GM12878 (cell line): ENCODE data around the gene DND1. TPM values are rescaled to one million over a fixed set of nuclear protein-coding genes. Genes with fewer than 3 reads are reported as not detected.
A peak's percentile ranks its signal among the peaks of the same experiment; 100 is the strongest.

ENCODE experiments used
- BHLHE40 ChIP-seq, 2 experiments: fragments of 450-650 bp in 1 of 2; IDR thresholded peaks; 2 replicates each; pipeline ENCODE4 v1.6.1; 2011 to 2017; ENCODE audit warnings: low read depth in 2 of 2, borderline replicate concordance in 1 of 2, improper control_type of control experiment in 1 of 2, low read length in 1 of 2, mild to moderate bottlenecking in 1 of 2
- CBX3 ChIP-seq: fragments of 200-600 bp; sonication (generic); IDR thresholded peaks from 2 replicates; pipeline ENCODE4 v1.6.1; 2016; ENCODE audit warnings: low read depth, borderline replicate concordance
- CHD2 ChIP-seq: IDR thresholded peaks from 2 replicates; pipeline ENCODE4 v1.6.1; 2011; ENCODE audit warnings: low read depth, low read length, improper control_type of control experiment, borderline replicate concordance
- CREB1 ChIP-seq: IDR thresholded peaks from 2 replicates; pipeline ENCODE4 v1.6.1; 2012; ENCODE audit warnings: low read depth, mild to moderate bottlenecking, inconsistent platforms
- CREM ChIP-seq: IDR thresholded peaks from 2 replicates; pipeline ENCODE4 v1.6.1; 2014; ENCODE audit warnings: antibody characterized with exemption, low read depth
- DPF2 ChIP-seq: fragments of 450-650 bp; IDR thresholded peaks from 2 replicates; pipeline ENCODE4 v1.6.1; 2017; ENCODE audit warnings: mild to moderate bottlenecking
- EZH2 ChIP-seq: IDR thresholded peaks from 2 replicates; pipeline ENCODE4 v1.6.1; 2012; ENCODE audit warnings: low read depth, mild to moderate bottlenecking, control low read depth, inconsistent platforms, low read length, borderline replicate concordance; ENCODE audit not compliant: control insufficient read depth
- FOXM1 ChIP-seq: IDR thresholded peaks from 2 replicates; pipeline ENCODE4 v1.6.1; 2012; ENCODE audit warnings: low read depth, mild to moderate bottlenecking, inconsistent platforms, low read length, moderate library complexity
- GABPA ChIP-seq: IDR thresholded peaks from 2 replicates; pipeline ENCODE4 v1.6.1; 2014; ENCODE audit warnings: antibody characterized with exemption, low read depth, mild to moderate bottlenecking, inconsistent platforms
- JUNB ChIP-seq: IDR thresholded peaks from 2 replicates; pipeline ENCODE4 v1.6.1; 2016; ENCODE audit warnings: antibody characterized with exemption, mild to moderate bottlenecking
- NFXL1 ChIP-seq: fragments of 450-650 bp; IDR thresholded peaks from 2 replicates; pipeline ENCODE4 v1.6.1; 2017; ENCODE audit warnings: antibody characterized with exemption, mild to moderate bottlenecking, borderline replicate concordance
- NR2C1 ChIP-seq: fragments of 450-650 bp; IDR thresholded peaks from 2 replicates; pipeline ENCODE4 v1.6.1; 2017; ENCODE audit warnings: antibody characterized with exemption, mild to moderate bottlenecking, moderate library complexity
- NR2F1 ChIP-seq: fragments of 450-650 bp; conservative IDR thresholded peaks from 2 replicates; pipeline ENCODE4 v1.6.1; 2017; ENCODE audit warnings: mild to moderate bottlenecking
- PML ChIP-seq: IDR thresholded peaks from 2 replicates; pipeline ENCODE4 v1.6.1; 2012; ENCODE audit warnings: low read length, inconsistent platforms
- POLR2A ChIP-seq: IDR thresholded peaks from 2 replicates; pipeline ENCODE4 v1.6.1; 2011; ENCODE audit warnings: low read depth, mild to moderate bottlenecking, low read length
- RAD51 ChIP-seq: fragments of 450-650 bp; IDR thresholded peaks from 2 replicates; pipeline ENCODE4 v1.6.1; 2016; ENCODE audit warnings: moderate library complexity, mild to moderate bottlenecking, inconsistent platforms
- SIX5 ChIP-seq: IDR thresholded peaks from 2 replicates; pipeline ENCODE4 v1.6.1; 2011; ENCODE audit warnings: mild to moderate bottlenecking, low read depth, low read length, moderate library complexity; ENCODE audit not compliant: severe bottlenecking
- SP1 ChIP-seq: IDR thresholded peaks from one replicate; pipeline ENCODE4 v1.6.1; 2011; ENCODE audit warnings: low read depth, low read length
- SPI1 ChIP-seq: IDR thresholded peaks from 2 replicates; pipeline ENCODE4 v1.6.1; 2011; ENCODE audit warnings: low read depth, mild to moderate bottlenecking, low read length, moderate library complexity, borderline replicate concordance; ENCODE audit not compliant: insufficient read depth
- TCF7 ChIP-seq: IDR thresholded peaks from 2 replicates; pipeline ENCODE4 v1.6.1; 2014; ENCODE audit warnings: antibody characterized with exemption, borderline replicate concordance
- ZNF207 ChIP-seq: fragments of 450-650 bp; IDR thresholded peaks from 2 replicates; pipeline ENCODE4 v1.6.1; 2014; ENCODE audit warnings: antibody characterized with exemption, mild to moderate bottlenecking, borderline replicate concordance
- ZNF24 ChIP-seq: fragments of 450-650 bp; IDR thresholded peaks from 2 replicates; pipeline ENCODE4 v1.6.1; 2017; ENCODE audit warnings: antibody characterized with exemption, mild to moderate bottlenecking
- ZNF384 ChIP-seq: IDR thresholded peaks from 2 replicates; pipeline ENCODE4 v1.6.1; 2012; ENCODE audit warnings: low read depth, mild to moderate bottlenecking, low read length, improper control_type of control experiment, borderline replicate concordance
- polyA plus RNA-seq, 11 experiments: library from polyadenylated mRNA; depleted of rRNA in 4 of 11; unstranded in 6 of 11; stranded (reverse) in 5 of 11; fragments of >200 nt; fragmentation: Nextera tagmentation in 4 of 11; fragmentation: Illumina TruSeq in 1 of 11; extraction: Ambion mirVana in 4 of 11; extraction: Trizol in 1 of 11; gene quantifications; 1 replicate in 1 of 11; 2 replicates in 10 of 11; pipeline versions ENCODE4 v1.2.1 to v1.2.3, GENCODE V29; 2011 to 2016; ENCODE audit warnings: inconsistent platforms in 2 of 11, missing spikeins in 2 of 11, low read depth in 1 of 11
- total RNA-seq, 4 experiments: library from RNA; depleted of rRNA in 3 of 4; stranded (reverse); fragments of >200 nt in 3 of 4; fragmentation: Illumina TruSeq in 1 of 4; extraction: Trizol in 1 of 4; gene quantifications; 2 replicates each; pipeline versions ENCODE4 v1.2.1 to v1.2.3, GENCODE V29; 2013 to 2021
- TF ChIP-seq, protein P1 (sequence below): fragments of 450-650 bp; IDR thresholded peaks from 2 replicates; pipeline ENCODE4 v1.6.1; 2017; ENCODE audit warnings: low read depth, mild to moderate bottlenecking, moderate library complexity
- TF ChIP-seq, protein P2 (sequence below): IDR thresholded peaks from 2 replicates; pipeline ENCODE4 v1.6.1; 2012; ENCODE audit warnings: low read depth, low read length, improper control_type of control experiment
- TF ChIP-seq, protein P3 (sequence below): fragments of 450-650 bp; IDR thresholded peaks from 2 replicates; pipeline ENCODE4 v1.6.1; 2016; ENCODE audit warnings: mild to moderate bottlenecking, moderate library complexity, borderline replicate concordance

Gene DND1
- total and polyA plus RNA-seq, 10 of the 15 experiments (the other 5 are each of a cell fraction or from before 2014, with no cell fraction given) = 0.15 to 2.9 (median 0.73) TPM; not detected in 2

- TF ChIP-seq, protein P1, sequence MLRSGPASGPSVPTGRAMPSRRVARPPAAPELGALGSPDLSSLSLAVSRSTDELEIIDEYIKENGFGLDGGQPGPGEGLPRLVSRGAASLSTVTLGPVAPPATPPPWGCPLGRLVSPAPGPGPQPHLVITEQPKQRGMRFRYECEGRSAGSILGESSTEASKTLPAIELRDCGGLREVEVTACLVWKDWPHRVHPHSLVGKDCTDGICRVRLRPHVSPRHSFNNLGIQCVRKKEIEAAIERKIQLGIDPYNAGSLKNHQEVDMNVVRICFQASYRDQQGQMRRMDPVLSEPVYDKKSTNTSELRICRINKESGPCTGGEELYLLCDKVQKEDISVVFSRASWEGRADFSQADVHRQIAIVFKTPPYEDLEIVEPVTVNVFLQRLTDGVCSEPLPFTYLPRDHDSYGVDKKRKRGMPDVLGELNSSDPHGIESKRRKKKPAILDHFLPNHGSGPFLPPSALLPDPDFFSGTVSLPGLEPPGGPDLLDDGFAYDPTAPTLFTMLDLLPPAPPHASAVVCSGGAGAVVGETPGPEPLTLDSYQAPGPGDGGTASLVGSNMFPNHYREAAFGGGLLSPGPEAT = no peak
- TF ChIP-seq CBX3 (no peak), POLR2A (peak; percentile 86), CHD2 (no peak; the same call in 1 of the 2 replicates), NFXL1 (no peak), ZNF384 (peak; percentile 50; the same call in 1 of the 2 replicates), PML (no peak), RAD51 (no peak), JUNB (no peak), EZH2 (no peak), CREM (peak; percentile 12; the same call in 1 of the 2 replicates), SP1 (no peak), NR2C1 (no peak), NR2F1 (peak; percentile 88), BHLHE40 (IDR thresholded peaks at IDR 0.05; ENCODE audit: borderline replicate concordance in 1 of 2, low read depth in 2 of 2, low read length in 1 of 2) (no peak), SPI1 (no peak), DPF2 (peak; percentile 77), TCF7 (no peak), ZNF207 (no peak), CREB1 (peak; percentile 67; the same call in 1 of the 2 replicates), SIX5 (no peak), FOXM1 (no peak), ZNF24 (no peak), GABPA (no peak)
- TF ChIP-seq, protein P2, sequence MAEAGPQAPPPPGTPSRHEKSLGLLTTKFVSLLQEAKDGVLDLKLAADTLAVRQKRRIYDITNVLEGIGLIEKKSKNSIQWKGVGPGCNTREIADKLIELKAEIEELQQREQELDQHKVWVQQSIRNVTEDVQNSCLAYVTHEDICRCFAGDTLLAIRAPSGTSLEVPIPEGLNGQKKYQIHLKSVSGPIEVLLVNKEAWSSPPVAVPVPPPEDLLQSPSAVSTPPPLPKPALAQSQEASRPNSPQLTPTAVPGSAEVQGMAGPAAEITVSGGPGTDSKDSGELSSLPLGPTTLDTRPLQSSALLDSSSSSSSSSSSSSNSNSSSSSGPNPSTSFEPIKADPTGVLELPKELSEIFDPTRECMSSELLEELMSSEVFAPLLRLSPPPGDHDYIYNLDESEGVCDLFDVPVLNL = peak; percentile 59; the same call in 1 of the 2 replicates
- TF ChIP-seq, protein P3, sequence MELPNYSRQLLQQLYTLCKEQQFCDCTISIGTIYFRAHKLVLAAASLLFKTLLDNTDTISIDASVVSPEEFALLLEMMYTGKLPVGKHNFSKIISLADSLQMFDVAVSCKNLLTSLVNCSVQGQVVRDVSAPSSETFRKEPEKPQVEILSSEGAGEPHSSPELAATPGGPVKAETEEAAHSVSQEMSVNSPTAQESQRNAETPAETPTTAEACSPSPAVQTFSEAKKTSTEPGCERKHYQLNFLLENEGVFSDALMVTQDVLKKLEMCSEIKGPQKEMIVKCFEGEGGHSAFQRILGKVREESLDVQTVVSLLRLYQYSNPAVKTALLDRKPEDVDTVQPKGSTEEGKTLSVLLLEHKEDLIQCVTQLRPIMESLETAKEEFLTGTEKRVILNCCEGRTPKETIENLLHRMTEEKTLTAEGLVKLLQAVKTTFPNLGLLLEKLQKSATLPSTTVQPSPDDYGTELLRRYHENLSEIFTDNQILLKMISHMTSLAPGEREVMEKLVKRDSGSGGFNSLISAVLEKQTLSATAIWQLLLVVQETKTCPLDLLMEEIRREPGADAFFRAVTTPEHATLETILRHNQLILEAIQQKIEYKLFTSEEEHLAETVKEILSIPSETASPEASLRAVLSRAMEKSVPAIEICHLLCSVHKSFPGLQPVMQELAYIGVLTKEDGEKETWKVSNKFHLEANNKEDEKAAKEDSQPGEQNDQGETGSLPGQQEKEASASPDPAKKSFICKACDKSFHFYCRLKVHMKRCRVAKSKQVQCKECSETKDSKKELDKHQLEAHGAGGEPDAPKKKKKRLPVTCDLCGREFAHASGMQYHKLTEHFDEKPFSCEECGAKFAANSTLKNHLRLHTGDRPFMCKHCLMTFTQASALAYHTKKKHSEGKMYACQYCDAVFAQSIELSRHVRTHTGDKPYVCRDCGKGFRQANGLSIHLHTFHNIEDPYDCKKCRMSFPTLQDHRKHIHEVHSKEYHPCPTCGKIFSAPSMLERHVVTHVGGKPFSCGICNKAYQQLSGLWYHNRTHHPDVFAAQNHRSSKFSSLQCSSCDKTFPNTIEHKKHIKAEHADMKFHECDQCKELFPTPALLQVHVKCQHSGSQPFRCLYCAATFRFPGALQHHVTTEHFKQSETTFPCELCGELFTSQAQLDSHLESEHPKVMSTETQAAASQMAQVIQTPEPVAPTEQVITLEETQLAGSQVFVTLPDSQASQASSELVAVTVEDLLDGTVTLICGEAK = no peak
These were observed 34.0 kb downstream of the DND1 start, which contains the start of gene TMCO6 (continued) for GRCh38 chr5:140639148-140639981.
